Stomach (tissue), 9 donors: Measurements from ENCODE around the gene RASGRP3. TPM values are rescaled to one million over a fixed set of nuclear protein-coding genes. Genes with fewer than 3 reads are reported as not detected.

ENCODE experiments used
- DNase-seq, 2 donors: peaks; one replicate each; pipeline versions ENCODE4 v3.0.0 to v3.0.0-alpha.2; 2013 to 2019
- H3K27ac ChIP-seq, 5 donors: fragments of 200-600 bp in 4 of 5; sonication (generic) in 4 of 5; one replicate each; pipeline ENCODE4 v1.5.1; 2013 to 2019; ENCODE audit warnings: mild to moderate bottlenecking in 1 of 5, moderate library complexity in 1 of 5
- H3K27me3 ChIP-seq, 3 donors: fragments of 200-600 bp; sonication (generic); one replicate each; pipeline ENCODE4 v1.5.1; 2017 to 2019; ENCODE audit warnings: mixed run types in 1 of 3
- H3K36me3 ChIP-seq, 4 donors: fragments of 200-600 bp; sonication (generic); 1 replicate in 3 of 4; 2 replicates in 1 of 4; pipeline ENCODE4 v1.5.1; 2016 to 2019
- H3K4me1 ChIP-seq, 4 donors: fragments of 200-600 bp; sonication (generic); one replicate each; pipeline ENCODE4 v1.5.1; 2016 to 2019
- H3K4me3 ChIP-seq, 4 donors: fragments of 200-600 bp; sonication (generic) in 3 of 4; one replicate each; pipeline ENCODE4 v1.5.1; 2016 to 2019; ENCODE audit warnings: mild to moderate bottlenecking in 1 of 4
- H3K9me3 ChIP-seq, 4 donors: fragments of 200-600 bp; sonication (generic); one replicate each; pipeline ENCODE4 v1.5.1; 2016 to 2019
- EP300 ChIP-seq: sonication (generic); formaldehyde crosslinking; IDR thresholded peaks from one replicate; pipeline ENCODE4 v1.6.1; 2017; ENCODE audit warnings: antibody characterized with exemption
- POLR2A ChIP-seq, 4 donors: fragments of 450-650 bp; IDR thresholded peaks; one replicate each; pipeline ENCODE4 v1.6.1; 2016; ENCODE audit warnings: antibody characterized with exemption in 4 of 4, control low read depth in 2 of 4, mild to moderate bottlenecking in 1 of 4, moderate library complexity in 1 of 4
- POLR2AphosphoS5 ChIP-seq, 3 donors: sonication (generic); formaldehyde crosslinking; IDR thresholded peaks; one replicate each; pipeline ENCODE4 v1.6.1; 2016; ENCODE audit warnings: antibody characterized with exemption in 3 of 3
- WGBS, 5 donors: extraction: QIAGEN DNeasy Blood & Tissue Kit in 3 of 5; methylation state at CpG; one replicate each; pipeline versions ENCODE4 v1.1.5 to v1.1.7; 2013 to 2018; 5-methylcytosine and 5-hydroxymethylcytosine counted together
- intact Hi-C: fragments of 100-400 bp; cut with DNase I; formaldehyde crosslinking; loops from one replicate; pipeline ENCODE4 v1.15.1; 2023; ENCODE audit warnings: low total_unique reads
- polyA plus RNA-seq, 3 donors: library from polyadenylated mRNA; stranded (reverse); fragments of 200-250 nt; gene quantifications; one replicate each; pipeline ENCODE4 v1.2.3, GENCODE V29; 2013
- total RNA-seq, 5 donors: library from RNA; depleted of rRNA; stranded (reverse); fragments of >200 nt; gene quantifications; one replicate each; pipeline versions ENCODE4 v1.1.0 to v1.2.3, GENCODE V29; 2014 to 2016
- TF ChIP-seq, protein P1 (sequence below), 7 experiments: fragments of 450-650 bp in 4 of 7; fragments of 200-600 bp in 3 of 7; sonication (generic) in 3 of 7; IDR thresholded peaks; one replicate each; pipeline ENCODE4 v1.5.1; 2016 to 2019; ENCODE audit warnings: antibody characterized with exemption in 7 of 7, control low read depth in 2 of 7, mild to moderate bottlenecking in 1 of 7
- donor health status: healthy with polysubstance abuse.
- donor health status: Bipolar disorder and iron deficiency.
- donor health status: healthy.

The RASGRP3 gene
- total and polyA plus RNA-seq, 8 donors: 0.29 to 51.3 (median 10.1) TPM

DNA sequence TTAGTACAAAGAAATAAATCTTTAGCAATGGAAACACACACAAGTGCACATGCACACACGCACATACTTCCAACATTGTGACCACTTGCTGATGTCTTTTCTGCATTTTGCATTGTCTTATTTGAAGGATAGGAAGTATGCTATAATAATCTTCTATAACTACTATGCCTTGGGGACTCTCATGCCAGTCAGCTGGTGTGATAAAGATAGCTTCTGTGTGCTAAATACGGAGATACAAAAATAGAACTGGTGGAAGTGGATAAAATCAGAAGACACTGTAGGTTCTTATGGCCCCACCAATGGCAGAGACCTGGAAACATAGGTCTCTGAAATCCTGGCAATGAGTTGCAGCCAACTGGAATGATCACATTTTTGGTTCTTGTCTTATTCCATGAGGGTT, 31.5 kb upstream of the RASGRP3 start:
- H3K4me3 ChIP-seq: no peak overlapping the region
- peaks cover 0 to 9% (median 0%) of the 10 kb centered on the region in 4 donors for H3K4me1 ChIP-seq
- intact Hi-C loops: no loop called here
- DNase-seq: no peak
- no peaks in the 10 kb centered on the region for H3K27me3 ChIP-seq
- no peak overlapping the region for H3K27ac ChIP-seq
- TF ChIP-seq, protein P1, sequence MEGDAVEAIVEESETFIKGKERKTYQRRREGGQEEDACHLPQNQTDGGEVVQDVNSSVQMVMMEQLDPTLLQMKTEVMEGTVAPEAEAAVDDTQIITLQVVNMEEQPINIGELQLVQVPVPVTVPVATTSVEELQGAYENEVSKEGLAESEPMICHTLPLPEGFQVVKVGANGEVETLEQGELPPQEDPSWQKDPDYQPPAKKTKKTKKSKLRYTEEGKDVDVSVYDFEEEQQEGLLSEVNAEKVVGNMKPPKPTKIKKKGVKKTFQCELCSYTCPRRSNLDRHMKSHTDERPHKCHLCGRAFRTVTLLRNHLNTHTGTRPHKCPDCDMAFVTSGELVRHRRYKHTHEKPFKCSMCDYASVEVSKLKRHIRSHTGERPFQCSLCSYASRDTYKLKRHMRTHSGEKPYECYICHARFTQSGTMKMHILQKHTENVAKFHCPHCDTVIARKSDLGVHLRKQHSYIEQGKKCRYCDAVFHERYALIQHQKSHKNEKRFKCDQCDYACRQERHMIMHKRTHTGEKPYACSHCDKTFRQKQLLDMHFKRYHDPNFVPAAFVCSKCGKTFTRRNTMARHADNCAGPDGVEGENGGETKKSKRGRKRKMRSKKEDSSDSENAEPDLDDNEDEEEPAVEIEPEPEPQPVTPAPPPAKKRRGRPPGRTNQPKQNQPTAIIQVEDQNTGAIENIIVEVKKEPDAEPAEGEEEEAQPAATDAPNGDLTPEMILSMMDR (IDR thresholded peaks at IDR 0.05): no peak
- no peak for TF ChIP-seq EP300
- no peaks in the 10 kb centered on the region for H3K9me3 ChIP-seq
- no peaks in the 10 kb centered on the region for H3K36me3 ChIP-seq
- 60 to 73% (median 65%) methylated on average over 2 of the region's 2 CpGs for WGBS, 5 donors

DNA sequence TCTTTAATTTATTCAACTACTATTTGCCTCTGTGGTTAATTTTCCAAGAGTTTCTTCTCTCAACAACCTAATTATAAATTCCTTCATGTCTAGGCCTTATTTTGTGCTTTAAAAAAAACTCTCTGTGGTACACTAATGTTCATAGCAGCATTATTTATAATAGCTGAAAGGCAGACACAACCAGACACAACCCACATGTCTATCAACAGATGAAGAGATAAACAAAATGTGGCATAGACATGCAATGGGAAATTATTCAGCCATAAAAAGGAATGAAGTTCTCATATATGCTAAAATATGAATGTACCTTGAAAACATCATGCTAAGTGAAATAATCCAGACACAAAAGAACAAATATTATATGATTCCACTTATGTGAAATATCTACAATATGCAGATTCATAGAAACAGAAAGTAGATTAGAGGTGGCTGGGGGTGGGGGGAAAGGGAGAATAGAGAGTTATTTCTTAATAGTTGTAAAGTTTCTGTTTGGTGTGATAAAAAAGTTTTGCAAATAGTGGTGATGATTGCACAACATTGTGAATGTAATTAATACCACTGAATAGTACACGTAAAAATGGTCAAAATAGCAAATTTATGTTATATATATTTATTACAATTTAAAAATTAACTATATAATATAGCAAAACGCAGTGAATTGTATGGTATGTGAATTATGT, 28.1 kb upstream of the RASGRP3 start:
- Histone ChIP-seq H3K4me1 (no peaks in the 10 kb centered on the region), H3K36me3 (peaks cover 0 to 4% (median 0%) of the 10 kb centered on the region in 4 donors), H3K27ac (no peak overlapping the region), H3K9me3 (peaks cover 0 to 15% (median 13%) of the 10 kb centered on the region in 4 donors), H3K4me3 (no peak overlapping the region), H3K27me3 (no peaks in the 10 kb centered on the region)
- TF ChIP-seq POLR2AphosphoS5 (IDR thresholded peaks at IDR 0.05) (no peak), EP300 (no peak), POLR2A (IDR thresholded peaks at IDR 0.05) (no peak)
- TF ChIP-seq, protein P1 (IDR thresholded peaks at IDR 0.05): no peak
- 57 to 82% (median 78%) methylated on average over 2 of the region's 2 CpGs for WGBS, 5 donors
- DNase-seq: no peak
- intact Hi-C loops: no loop called here

DNA sequence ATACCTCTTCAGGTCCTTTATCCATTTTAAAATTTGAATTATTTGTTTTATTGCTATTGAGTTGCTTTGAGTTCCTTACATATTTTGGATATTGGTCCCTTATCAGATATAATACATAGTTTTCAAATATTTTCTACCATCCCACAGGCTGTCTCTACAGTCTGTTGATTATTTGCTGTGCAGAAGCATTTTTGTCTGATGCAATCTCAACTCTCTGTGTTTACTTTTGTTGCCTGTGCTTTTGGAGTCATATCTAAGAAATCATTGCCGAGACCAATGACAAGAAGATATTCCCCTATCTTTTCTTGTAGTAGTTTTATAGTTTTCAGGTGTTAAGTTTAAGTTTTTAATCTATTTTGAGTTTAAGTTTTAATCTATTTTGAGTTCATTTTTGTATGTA, 25.2 kb upstream of the RASGRP3 start:
- no peak for DNase-seq
- Histone ChIP-seq H3K9me3 (peaks cover 0 to 15% (median 14%) of the 10 kb centered on the region in 4 donors), H3K4me1 (no peaks in the 10 kb centered on the region), H3K27me3 (no peaks in the 10 kb centered on the region), H3K4me3 (no peak overlapping the region), H3K36me3 (peaks cover 0 to 4% (median 0%) of the 10 kb centered on the region in 4 donors), H3K27ac (no peak overlapping the region)
- intact Hi-C loops: no loop called here
- TF ChIP-seq POLR2A (IDR thresholded peaks at IDR 0.05) (no peak), EP300 (no peak), POLR2AphosphoS5 (IDR thresholded peaks at IDR 0.05) (no peak)
- TF ChIP-seq, protein P1 (IDR thresholded peaks at IDR 0.05): no peak
- WGBS, 5 donors: 0 to 59% (median 0%) methylated on average over 1 of the region's 1 CpG

DNA sequence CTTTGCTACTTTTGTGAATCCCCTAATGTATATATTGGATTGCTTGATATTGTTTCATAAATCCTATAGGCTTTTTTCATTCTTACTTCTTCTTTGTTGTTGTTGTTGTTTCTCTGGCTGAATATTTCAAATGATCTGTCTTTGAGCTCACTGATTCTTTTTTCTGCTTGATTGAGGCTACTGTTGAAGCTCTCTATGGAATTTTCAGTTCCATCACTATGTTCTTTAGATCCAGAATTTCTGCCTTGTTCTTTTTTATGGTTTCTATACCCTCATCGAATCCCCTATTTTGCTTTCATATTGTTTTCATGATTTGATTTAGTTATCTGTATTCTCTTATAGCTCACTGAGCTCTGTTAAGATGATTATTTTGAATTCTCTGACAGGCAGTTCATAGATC, 24.6 kb upstream of the RASGRP3 start:
- TF ChIP-seq POLR2A (IDR thresholded peaks at IDR 0.05) (no peak), POLR2AphosphoS5 (IDR thresholded peaks at IDR 0.05) (no peak), EP300 (no peak)
- TF ChIP-seq, protein P1 (IDR thresholded peaks at IDR 0.05): no peak
- Histone ChIP-seq H3K4me3 (no peak overlapping the region), H3K27ac (no peak overlapping the region), H3K27me3 (no peaks in the 10 kb centered on the region), H3K36me3 (peaks cover 0 to 4% (median 0%) of the 10 kb centered on the region in 4 donors), H3K4me1 (no peaks in the 10 kb centered on the region), H3K9me3 (peaks cover 0 to 15% (median 14%) of the 10 kb centered on the region in 4 donors)
- WGBS, 5 donors: 81 to 100% (median 95%) methylated on average over 1 of the region's 1 CpG
- no peak for DNase-seq
- intact Hi-C loops: no loop called here
